ENCODE measurements around the gene TMCO1. TPM values are rescaled to one million over a fixed set of nuclear protein-coding genes. Genes with fewer than 3 reads are reported as not detected.
"Not testable (repeated sequence)": the region's sequence is repeated elsewhere in the genome, so short reads cannot be mapped to it uniquely, and the experiment has no call there.

The TMCO1 gene
- total RNA-seq, 1 donor from 2014 or later = 101 TPM

DNA sequence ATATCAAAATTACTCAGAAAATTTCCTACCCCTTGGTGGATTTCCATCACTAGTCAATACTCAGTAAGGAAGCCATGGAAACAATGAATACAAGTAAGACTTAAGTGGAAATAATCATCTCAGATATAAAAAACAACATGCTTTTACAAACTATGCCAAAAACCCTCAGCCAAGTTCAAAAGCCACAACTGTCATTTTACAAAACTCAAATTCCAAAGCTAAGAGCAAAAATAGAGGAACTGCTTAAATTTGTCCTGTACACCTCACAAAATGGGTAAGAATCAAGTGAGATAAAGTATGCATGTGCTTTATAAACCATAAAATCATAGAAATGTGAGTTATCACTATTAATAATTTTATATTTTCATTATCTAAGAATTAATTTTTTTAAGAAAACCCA, 9.6 kb downstream of the TMCO1 start:
- no peaks in the 10 kb centered on the region for H3K27me3 Mint-ChIP-seq (ENCODE audit: unreplicated experiment)
- H3K4me1 Mint-ChIP-seq (ENCODE audit: unreplicated experiment) = no peaks in the 10 kb centered on the region
- no peak overlapping the region for H3K4me3 Mint-ChIP-seq (ENCODE audit: unreplicated experiment)
- TF ChIP-seq, protein P1, sequence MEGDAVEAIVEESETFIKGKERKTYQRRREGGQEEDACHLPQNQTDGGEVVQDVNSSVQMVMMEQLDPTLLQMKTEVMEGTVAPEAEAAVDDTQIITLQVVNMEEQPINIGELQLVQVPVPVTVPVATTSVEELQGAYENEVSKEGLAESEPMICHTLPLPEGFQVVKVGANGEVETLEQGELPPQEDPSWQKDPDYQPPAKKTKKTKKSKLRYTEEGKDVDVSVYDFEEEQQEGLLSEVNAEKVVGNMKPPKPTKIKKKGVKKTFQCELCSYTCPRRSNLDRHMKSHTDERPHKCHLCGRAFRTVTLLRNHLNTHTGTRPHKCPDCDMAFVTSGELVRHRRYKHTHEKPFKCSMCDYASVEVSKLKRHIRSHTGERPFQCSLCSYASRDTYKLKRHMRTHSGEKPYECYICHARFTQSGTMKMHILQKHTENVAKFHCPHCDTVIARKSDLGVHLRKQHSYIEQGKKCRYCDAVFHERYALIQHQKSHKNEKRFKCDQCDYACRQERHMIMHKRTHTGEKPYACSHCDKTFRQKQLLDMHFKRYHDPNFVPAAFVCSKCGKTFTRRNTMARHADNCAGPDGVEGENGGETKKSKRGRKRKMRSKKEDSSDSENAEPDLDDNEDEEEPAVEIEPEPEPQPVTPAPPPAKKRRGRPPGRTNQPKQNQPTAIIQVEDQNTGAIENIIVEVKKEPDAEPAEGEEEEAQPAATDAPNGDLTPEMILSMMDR (IDR thresholded peaks at IDR 0.05) = no peak
- no peaks in the 10 kb centered on the region for H3K9me3 Mint-ChIP-seq (ENCODE audit: unreplicated experiment)
- DNase-seq (ENCODE audit: extremely low spot score, unreplicated experiment) = no peak
- no peak overlapping the region for H3K27ac Mint-ChIP-seq (ENCODE audit: unreplicated experiment)
- H3K36me3 Mint-ChIP-seq (ENCODE audit: unreplicated experiment) = peaks cover 15% of the 10 kb centered on the region

DNA sequence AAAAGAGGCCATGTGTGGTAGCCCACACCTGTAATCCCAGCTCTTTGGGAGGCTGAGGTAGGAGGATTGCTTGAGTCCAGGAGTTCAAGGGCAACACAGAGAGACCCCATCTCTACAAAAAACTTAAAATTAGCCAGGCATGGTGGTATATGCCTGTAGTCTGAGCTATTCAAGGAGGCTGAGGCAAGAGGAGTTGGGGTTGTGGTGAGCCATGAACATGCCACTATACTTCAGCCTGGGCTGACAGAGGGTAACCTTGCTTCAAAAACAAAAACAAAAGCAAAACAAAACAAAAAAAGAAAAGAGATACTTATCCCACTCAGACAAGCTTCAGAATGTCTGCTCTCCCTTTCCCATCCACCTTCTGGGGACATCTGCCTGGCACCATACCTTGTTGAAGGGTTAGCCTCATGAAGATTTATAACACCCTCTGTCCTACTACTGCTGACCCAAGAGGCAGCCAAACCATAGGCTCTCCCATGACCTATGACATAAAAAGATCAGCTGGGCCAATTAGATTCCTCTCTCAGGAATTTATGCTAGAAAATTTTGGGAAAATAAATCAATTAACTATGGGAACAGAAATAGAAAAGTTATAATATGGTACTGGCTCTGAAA, 13.2 kb downstream of the TMCO1 start:
- Mint-ChIP-seq H3K4me3 (ENCODE audit: unreplicated experiment) (no peak overlapping the region), H3K9me3 (ENCODE audit: unreplicated experiment) (no peaks in the 10 kb centered on the region), H3K4me1 (ENCODE audit: unreplicated experiment) (no peaks in the 10 kb centered on the region), H3K36me3 (ENCODE audit: unreplicated experiment) (peaks cover 21% of the 10 kb centered on the region), H3K27me3 (ENCODE audit: unreplicated experiment) (no peaks in the 10 kb centered on the region), H3K27ac (ENCODE audit: unreplicated experiment) (no peak overlapping the region)
- TF ChIP-seq, protein P1 (IDR thresholded peaks at IDR 0.05) = no peak
- no peak for DNase-seq (ENCODE audit: extremely low spot score, unreplicated experiment)

GRCh38 chr1:165753934-165754333, 14.7 kb downstream of the TMCO1 start:
- Mint-ChIP-seq H3K4me3 (ENCODE audit: unreplicated experiment) (no peak overlapping the region), H3K36me3 (ENCODE audit: unreplicated experiment) (peaks cover 19% of the 10 kb centered on the region), H3K4me1 (ENCODE audit: unreplicated experiment) (no peaks in the 10 kb centered on the region), H3K27me3 (ENCODE audit: unreplicated experiment) (no peaks in the 10 kb centered on the region), H3K9me3 (ENCODE audit: unreplicated experiment) (no peaks in the 10 kb centered on the region), H3K27ac (ENCODE audit: unreplicated experiment) (no peak overlapping the region)
- DNase-seq (ENCODE audit: extremely low spot score, unreplicated experiment) = no peak
- TF ChIP-seq, protein P1 (IDR thresholded peaks at IDR 0.05) = no peak

GRCh38 chr1:165748550-165748949, 20.1 kb downstream of the TMCO1 start:
- DNase-seq (ENCODE audit: extremely low spot score, unreplicated experiment) = no peak
- Mint-ChIP-seq H3K36me3 (ENCODE audit: unreplicated experiment) (peaks cover 13% of the 10 kb centered on the region), H3K4me1 (ENCODE audit: unreplicated experiment) (no peaks in the 10 kb centered on the region), H3K27me3 (ENCODE audit: unreplicated experiment) (no peaks in the 10 kb centered on the region), H3K27ac (ENCODE audit: unreplicated experiment) (no peak overlapping the region), H3K9me3 (ENCODE audit: unreplicated experiment) (no peaks in the 10 kb centered on the region), H3K4me3 (ENCODE audit: unreplicated experiment) (no peak overlapping the region)
- TF ChIP-seq, protein P1 (IDR thresholded peaks at IDR 0.05) = no peak

GRCh38 chr1:165747632-165748447, 20.8 kb downstream of the TMCO1 start:
- H3K27me3 Mint-ChIP-seq (ENCODE audit: unreplicated experiment) = no peaks in the 10 kb centered on the region
- no peaks in the 10 kb centered on the region for H3K9me3 Mint-ChIP-seq (ENCODE audit: unreplicated experiment)
- H3K36me3 Mint-ChIP-seq (ENCODE audit: unreplicated experiment) = peaks cover 15% of the 10 kb centered on the region
- DNase-seq (ENCODE audit: extremely low spot score, unreplicated experiment) = no peak
- H3K27ac Mint-ChIP-seq (ENCODE audit: unreplicated experiment) = no peak overlapping the region
- H3K4me3 Mint-ChIP-seq (ENCODE audit: unreplicated experiment) = no peak overlapping the region
- TF ChIP-seq, protein P1 (IDR thresholded peaks at IDR 0.05) = no peak
- no peaks in the 10 kb centered on the region for H3K4me1 Mint-ChIP-seq (ENCODE audit: unreplicated experiment)

DNA sequence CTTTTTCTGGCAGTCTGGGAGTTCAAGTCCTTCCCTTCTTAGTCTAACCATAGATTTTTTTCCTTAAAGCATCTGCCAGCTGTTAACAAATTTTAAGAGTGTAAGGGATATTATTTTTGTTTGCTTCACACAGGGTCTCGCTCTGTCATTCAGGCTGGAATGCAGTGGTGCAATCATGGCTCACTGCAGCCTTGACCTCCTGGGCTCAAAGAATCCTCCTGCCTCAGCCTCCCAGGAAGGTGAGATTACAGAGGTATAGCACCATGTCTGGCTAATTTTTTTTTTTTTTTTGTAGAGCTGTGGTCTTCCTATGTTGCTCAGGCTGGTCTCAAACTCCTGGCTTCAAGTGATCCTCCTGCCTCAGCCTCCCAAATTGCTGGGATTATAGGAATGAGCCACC, 23.8 kb downstream of the TMCO1 start:
- peaks cover 36% of the 10 kb centered on the region for H3K36me3 Mint-ChIP-seq (ENCODE audit: unreplicated experiment)
- not testable (repeated sequence) for H3K9me3 Mint-ChIP-seq (ENCODE audit: unreplicated experiment); H3K4me3 Mint-ChIP-seq (ENCODE audit: unreplicated experiment); H3K27me3 Mint-ChIP-seq (ENCODE audit: unreplicated experiment); H3K27ac Mint-ChIP-seq (ENCODE audit: unreplicated experiment); DNase-seq (ENCODE audit: extremely low spot score, unreplicated experiment); H3K4me1 Mint-ChIP-seq (ENCODE audit: unreplicated experiment)
